ENCODE measurements around the gene SAMD5. TPM values are rescaled to one million over a fixed set of nuclear protein-coding genes. Genes with fewer than 3 reads are reported as not detected.

Gene SAMD5
- total RNA-seq, 1 experiment from 2014 or later = 0.04 TPM

DNA sequence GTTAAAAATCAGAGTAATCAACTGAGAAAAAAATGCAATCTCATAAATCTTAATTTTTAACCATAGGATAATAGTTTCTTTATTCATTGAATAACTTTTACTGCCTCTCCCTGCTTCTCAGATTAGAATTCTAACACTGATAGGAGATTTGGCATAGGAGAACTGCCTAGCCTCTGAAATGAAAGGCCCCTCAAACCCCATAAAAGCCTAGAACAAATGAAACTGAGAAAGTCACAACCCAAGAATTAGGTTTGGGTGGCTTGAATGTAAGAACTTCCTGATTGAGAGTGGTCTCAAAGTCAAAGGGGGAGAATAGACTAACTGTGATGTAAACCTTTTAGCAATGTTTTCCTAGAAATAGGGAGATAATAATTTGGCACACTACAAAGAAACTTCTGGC is 52.2 kb downstream of the SAMD5 start:
- no peak overlapping the region for H3T11ph ChIP-seq (ENCODE audit: low read length)
- no peak overlapping the region for H2AK5ac ChIP-seq (ENCODE audit: insufficient read length, low read length)
- no peaks in the 10 kb centered on the region for H3K4me1 ChIP-seq (ENCODE audit: insufficient read depth, low read length)
- no peaks in the 10 kb centered on the region for H3K79me1 ChIP-seq (ENCODE audit: insufficient read depth, low read depth, low read length, poor library complexity, severe bottlenecking)
- no peak overlapping the region for H2AFZ ChIP-seq (ENCODE audit: low read length)
- no peaks in the 10 kb centered on the region for H3K27me3 ChIP-seq (ENCODE audit: insufficient read depth, low read length)
- no peaks in the 10 kb centered on the region for H3K9me3 ChIP-seq (ENCODE audit: control insufficient read depth, low read depth, low read length)
- no peak overlapping the region for H2BK120ac ChIP-seq (ENCODE audit: low read depth, low read length, poor library complexity, severe bottlenecking)
- H3K23me2 ChIP-seq (ENCODE audit: insufficient read length, low read depth, low read length, poor library complexity, severe bottlenecking) = no peaks in the 10 kb centered on the region
- Mint-ChIP-seq H3K27ac (no peak overlapping the region), H3K4me3 (no peak overlapping the region), H3K27me3 (ENCODE audit: low read depth) (no peaks in the 10 kb centered on the region), H3K4me1 (peaks cover 7% of the 10 kb centered on the region in 2 experiments; a peak in 2 of 4 replicates), H3K36me3 (ENCODE audit: insufficient read depth in 1 of 3, low read depth in 3 of 3) (peaks cover 0 to 5% (median 0%) of the 10 kb centered on the region in 3 experiments; a peak in 2 of 7 replicates), H3K9me3 (peaks cover 3 to 5% of the 10 kb centered on the region in 2 experiments)
- TF ChIP-seq, protein P1, sequence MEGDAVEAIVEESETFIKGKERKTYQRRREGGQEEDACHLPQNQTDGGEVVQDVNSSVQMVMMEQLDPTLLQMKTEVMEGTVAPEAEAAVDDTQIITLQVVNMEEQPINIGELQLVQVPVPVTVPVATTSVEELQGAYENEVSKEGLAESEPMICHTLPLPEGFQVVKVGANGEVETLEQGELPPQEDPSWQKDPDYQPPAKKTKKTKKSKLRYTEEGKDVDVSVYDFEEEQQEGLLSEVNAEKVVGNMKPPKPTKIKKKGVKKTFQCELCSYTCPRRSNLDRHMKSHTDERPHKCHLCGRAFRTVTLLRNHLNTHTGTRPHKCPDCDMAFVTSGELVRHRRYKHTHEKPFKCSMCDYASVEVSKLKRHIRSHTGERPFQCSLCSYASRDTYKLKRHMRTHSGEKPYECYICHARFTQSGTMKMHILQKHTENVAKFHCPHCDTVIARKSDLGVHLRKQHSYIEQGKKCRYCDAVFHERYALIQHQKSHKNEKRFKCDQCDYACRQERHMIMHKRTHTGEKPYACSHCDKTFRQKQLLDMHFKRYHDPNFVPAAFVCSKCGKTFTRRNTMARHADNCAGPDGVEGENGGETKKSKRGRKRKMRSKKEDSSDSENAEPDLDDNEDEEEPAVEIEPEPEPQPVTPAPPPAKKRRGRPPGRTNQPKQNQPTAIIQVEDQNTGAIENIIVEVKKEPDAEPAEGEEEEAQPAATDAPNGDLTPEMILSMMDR (conservative IDR thresholded peaks at IDR 0.05) = no peak
- no peaks in the 10 kb centered on the region for H3K79me2 ChIP-seq (ENCODE audit: insufficient read depth, low read length)
- no peak overlapping the region for H3K4me2 ChIP-seq (ENCODE audit: insufficient read depth, insufficient read length, low read length)
- no peak for DNase-seq
- no peak overlapping the region for H4K5ac ChIP-seq (ENCODE audit: insufficient read length, low read depth, low read length)
- H4K8ac ChIP-seq (replicated peaks; ENCODE audit: insufficient read length, low read depth, low read length) = no peak overlapping the region
- no peak overlapping the region for H3K14ac ChIP-seq (ENCODE audit: insufficient read depth, low read length)
- H2BK12ac ChIP-seq (ENCODE audit: insufficient read length, low read depth, low read length) = no peak overlapping the region
- H2BK20ac ChIP-seq (ENCODE audit: low read depth, low read length, poor library complexity, severe bottlenecking) = no peak overlapping the region
- no peak overlapping the region for H2BK15ac ChIP-seq (ENCODE audit: low read depth, low read length)
- H3K4ac ChIP-seq (ENCODE audit: low read depth, low read length) = no peak overlapping the region
- H4K91ac ChIP-seq (ENCODE audit: insufficient read length, low read depth, low read length) = no peak overlapping the region
- H3K56ac ChIP-seq (ENCODE audit: insufficient read length, low read depth, low read length) = no peak overlapping the region
- no peaks in the 10 kb centered on the region for H4K20me1 ChIP-seq (ENCODE audit: control insufficient read depth, insufficient read depth, insufficient read length)
- H3K9ac ChIP-seq (ENCODE audit: extremely low read depth, insufficient read length, low read length) = no peak overlapping the region
- H3K27ac ChIP-seq (ENCODE audit: insufficient read length, low read depth, low read length) = no peak overlapping the region
- no peak overlapping the region for H2BK5ac ChIP-seq (ENCODE audit: insufficient read length, low read length)
- H3K23ac ChIP-seq (ENCODE audit: insufficient read length, low read depth, low read length) = no peak overlapping the region
- no peak overlapping the region for H3K18ac ChIP-seq (ENCODE audit: insufficient read length, low read depth, low read length)
